ENCODE measurements around the gene ATG7.
"Not testable (repeated sequence)": the region's sequence is repeated elsewhere in the genome, so short reads cannot be mapped to it uniquely, and the experiment has no call there.

The ATG7 gene

GRCh38 chr3:11498646-11499045 lies 226.4 kb downstream of the ATG7 start:
- DNase-seq (ENCODE audit: extremely low read depth in 1 of 2, low read depth in 1 of 2): no peak

- DNase-seq (ENCODE audit: extremely low read depth in 1 of 2, low read depth in 1 of 2): no peak
Measured at GRCh38 chr3:11499144-11499543, 226.9 kb downstream of the ATG7 start.

GRCh38 chr3:11502413-11502812 lies 230.2 kb downstream of the ATG7 start:
- DNase-seq (ENCODE audit: extremely low read depth in 1 of 2, low read depth in 1 of 2): not testable (repeated sequence)

- no peak for DNase-seq (ENCODE audit: extremely low read depth in 1 of 2, low read depth in 1 of 2)
Measured at GRCh38 chr3:11507719-11508118, 235.5 kb downstream of the ATG7 start.

- DNase-seq (ENCODE audit: extremely low read depth in 1 of 2, low read depth in 1 of 2): no peak
Measured at GRCh38 chr3:11508346-11509172, 236.4 kb downstream of the ATG7 start.

- no peak for DNase-seq (ENCODE audit: extremely low read depth in 1 of 2, low read depth in 1 of 2)
Measured at GRCh38 chr3:11509173-11510000, 237.2 kb downstream of the ATG7 start.

- no peak for DNase-seq (ENCODE audit: extremely low read depth in 1 of 2, low read depth in 1 of 2)
Measured at GRCh38 chr3:11510001-11510340, 237.8 kb downstream of the ATG7 start.

GRCh38 chr3:11510356-11510755 lies 238.2 kb downstream of the ATG7 start:
- DNase-seq (ENCODE audit: extremely low read depth in 1 of 2, low read depth in 1 of 2): no peak

GRCh38 chr3:11511606-11512005 lies 239.4 kb downstream of the ATG7 start:
- DNase-seq (ENCODE audit: extremely low read depth in 1 of 2, low read depth in 1 of 2): not testable (repeated sequence)

GRCh38 chr3:11513125-11513816 lies 241.1 kb downstream of the ATG7 start:
- not testable (repeated sequence) for DNase-seq (ENCODE audit: extremely low read depth in 1 of 2, low read depth in 1 of 2)

GRCh38 chr3:11513817-11514135 lies 241.6 kb downstream of the ATG7 start:
- DNase-seq (ENCODE audit: extremely low read depth in 1 of 2, low read depth in 1 of 2): no peak

GRCh38 chr3:11514191-11514821 lies 242.1 kb downstream of the ATG7 start:
- no peak for DNase-seq (ENCODE audit: extremely low read depth in 1 of 2, low read depth in 1 of 2)

- DNase-seq (ENCODE audit: extremely low read depth in 1 of 2, low read depth in 1 of 2): no peak
Measured at GRCh38 chr3:11517601-11518000, 245.4 kb downstream of the ATG7 start.

- DNase-seq (ENCODE audit: extremely low read depth in 1 of 2, low read depth in 1 of 2): no peak
Measured at GRCh38 chr3:11521167-11521566, 249.0 kb downstream of the ATG7 start.

GRCh38 chr3:11522398-11522715 lies 250.2 kb downstream of the ATG7 start:
- no peak for DNase-seq (ENCODE audit: extremely low read depth in 1 of 2, low read depth in 1 of 2)

- no peak for DNase-seq (ENCODE audit: extremely low read depth in 1 of 2, low read depth in 1 of 2)
Measured at GRCh38 chr3:11522953-11523571, 250.9 kb downstream of the ATG7 start.

- DNase-seq (ENCODE audit: extremely low read depth in 1 of 2, low read depth in 1 of 2): no peak
Measured at GRCh38 chr3:11523572-11524101, 251.4 kb downstream of the ATG7 start.

GRCh38 chr3:11526121-11526520 lies 253.9 kb downstream of the ATG7 start:
- not testable (repeated sequence) for DNase-seq (ENCODE audit: extremely low read depth in 1 of 2, low read depth in 1 of 2)

- DNase-seq (ENCODE audit: extremely low read depth in 1 of 2, low read depth in 1 of 2): no peak
Measured at GRCh38 chr3:11529281-11529680, 257.1 kb downstream of the ATG7 start.

GRCh38 chr3:11530153-11530721 lies 258.0 kb downstream of the ATG7 start:
- DNase-seq (ENCODE audit: extremely low read depth in 1 of 2, low read depth in 1 of 2): no peak
